Measurements from ENCODE around the gene OSBPL9. TPM values are rescaled to one million over a fixed set of nuclear protein-coding genes. Genes with fewer than 3 reads are reported as not detected.

Gene OSBPL9
- total and polyA plus RNA-seq, 10 of the 15 experiments (the other 5 are each of a cell fraction or from before 2014, with no cell fraction given): 25.9 to 156 (median 108) TPM

DNA sequence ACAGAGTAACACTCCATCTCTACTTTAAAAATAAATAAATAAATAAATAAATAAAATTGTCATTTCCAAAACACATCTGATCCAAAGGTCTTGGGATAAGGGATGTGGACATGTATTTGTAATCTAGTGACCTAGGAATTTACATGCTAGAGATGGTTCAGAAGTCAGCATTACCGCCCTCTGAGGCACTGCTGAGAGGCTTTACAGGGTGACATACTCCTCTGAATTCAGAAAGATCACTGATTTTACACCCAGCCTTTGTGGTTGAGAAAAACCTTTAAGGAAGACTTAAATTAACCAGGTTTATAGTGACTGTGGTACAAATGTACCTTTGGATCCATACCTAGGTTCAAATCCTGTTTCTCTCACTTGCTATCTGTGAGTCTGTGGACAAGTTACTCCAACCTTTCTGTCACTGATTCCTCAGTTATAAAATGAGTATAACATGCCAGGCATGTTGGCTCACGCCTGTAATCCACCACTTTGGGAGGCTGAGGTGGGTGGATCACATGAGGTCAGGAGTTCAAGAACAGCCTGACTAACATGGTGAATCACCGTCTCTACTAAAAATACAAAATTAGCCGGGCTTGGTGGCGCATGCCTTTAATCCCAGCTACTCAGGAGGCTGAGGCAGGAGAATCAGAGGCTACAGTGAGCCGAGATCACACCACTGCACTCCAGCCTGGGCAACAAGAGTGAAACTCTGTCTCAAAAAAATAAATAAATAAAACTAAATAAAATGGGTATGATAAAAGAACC is 20.1 kb downstream of the OSBPL9 start:
- POLR2A ChIA-PET: no interaction called here
- DNase-seq (ENCODE audit: low read depth, low spot score): no peak
- H3K4me3 ChIP-seq: no peak overlapping the region
- no peak for ATAC-seq
- no TSS peak for BruUV-seq (replicated peaks)
- intact Hi-C loops (cut with micrococcal nuclease; ENCODE audit: unreplicated experiment) (no loop called here), in situ Hi-C loops (cut with MboI) (no loop called here)
- TF ChIP-seq ZNF217 (IDR thresholded peaks at IDR 0.05) (no peak), JUND (IDR thresholded peaks at IDR 0.05; ENCODE audit: low read depth, low read length) (no peak), SUPT20H (IDR thresholded peaks at IDR 0.05; ENCODE audit: borderline replicate concordance, control insufficient read depth, low read depth, low read length) (no peak), BHLHE40 (IDR thresholded peaks at IDR 0.05; ENCODE audit: borderline replicate concordance in 1 of 2, low read depth in 2 of 2, low read length in 1 of 2) (peak in 1 of 2 experiments; percentile 36; a peak in 1 of 4 replicates), CBX5 (IDR thresholded peaks at IDR 0.05; ENCODE audit: low read depth) (no peak)
- TF ChIP-seq, protein P1, sequence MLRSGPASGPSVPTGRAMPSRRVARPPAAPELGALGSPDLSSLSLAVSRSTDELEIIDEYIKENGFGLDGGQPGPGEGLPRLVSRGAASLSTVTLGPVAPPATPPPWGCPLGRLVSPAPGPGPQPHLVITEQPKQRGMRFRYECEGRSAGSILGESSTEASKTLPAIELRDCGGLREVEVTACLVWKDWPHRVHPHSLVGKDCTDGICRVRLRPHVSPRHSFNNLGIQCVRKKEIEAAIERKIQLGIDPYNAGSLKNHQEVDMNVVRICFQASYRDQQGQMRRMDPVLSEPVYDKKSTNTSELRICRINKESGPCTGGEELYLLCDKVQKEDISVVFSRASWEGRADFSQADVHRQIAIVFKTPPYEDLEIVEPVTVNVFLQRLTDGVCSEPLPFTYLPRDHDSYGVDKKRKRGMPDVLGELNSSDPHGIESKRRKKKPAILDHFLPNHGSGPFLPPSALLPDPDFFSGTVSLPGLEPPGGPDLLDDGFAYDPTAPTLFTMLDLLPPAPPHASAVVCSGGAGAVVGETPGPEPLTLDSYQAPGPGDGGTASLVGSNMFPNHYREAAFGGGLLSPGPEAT (IDR thresholded peaks at IDR 0.05; ENCODE audit: low read depth): no peak
- 89% methylated on average over 6 of the region's 6 CpGs for WGBS (ENCODE audit: insufficient coverage, insufficient replicate concordance, low lambda C conversion rate, missing lambda C conversion rate)
- H3K36me3 ChIP-seq (ENCODE audit: control insufficient read depth in 2 of 2, insufficient read depth in 2 of 2, low read length in 1 of 2): no peaks in the 10 kb centered on the region
- RAD21 ChIA-PET (ENCODE audit: unreplicated experiment): no interaction called here
- FAIRE-seq: no peak
- H3K4me2 ChIP-seq (ENCODE audit: control insufficient read depth, insufficient read depth): no peak overlapping the region
- no peaks in the 10 kb centered on the region for H3K9me3 ChIP-seq (replicated peaks; ENCODE audit: control insufficient read depth, insufficient read depth, low read length)
- SMC1A ChIA-PET (ENCODE audit: uncharacterized antibody, unreplicated experiment): no interaction called here
- no peaks in the 10 kb centered on the region for H3K27me3 ChIP-seq (replicated peaks in 1 of 2; ENCODE audit: control insufficient read depth in 2 of 2, insufficient read depth in 2 of 2, low read length in 1 of 2)
- no peaks in the 10 kb centered on the region; the same call in 1 of the 2 replicates for H3K79me2 ChIP-seq (ENCODE audit: control insufficient read depth, insufficient read depth, low read length)
- no peak overlapping the region for H3K27ac ChIP-seq (ENCODE audit: control insufficient read depth, insufficient read depth)
- no peaks in the 10 kb centered on the region for H4K20me1 ChIP-seq (ENCODE audit: control insufficient read depth, insufficient read depth)
- H3K9ac ChIP-seq (ENCODE audit: control insufficient read depth, insufficient read depth, low read length): no peak overlapping the region
- CTCF ChIA-PET: no interaction called here
- no peak overlapping the region for H2AFZ ChIP-seq (ENCODE audit: control insufficient read depth, low read depth, low read length)
- H3K4me1 ChIP-seq (ENCODE audit: control insufficient read depth, insufficient read depth, low read length): no peaks in the 10 kb centered on the region
